Natural killer cell (primary cell): ENCODE results near the gene ATXN2L. TPM values are rescaled to one million over a fixed set of nuclear protein-coding genes. Genes with fewer than 3 reads are reported as not detected.
"Not testable (repeated sequence)": the region's sequence is repeated elsewhere in the genome, so short reads cannot be mapped to it uniquely, and the experiment has no call there.

Source experiments
- ATAC-seq, 3 donors: fragments of 150-1000 bp in 2 of 3; fragments of 200-7000 bp in 1 of 3; cut with Tn5 transposase; 1 replicate in 1 of 3; 2 replicates in 2 of 3; pipeline ENCODE4 v1.10.0; 2021; ENCODE audit warnings: mild to moderate bottlenecking in 2 of 3, moderate library complexity in 2 of 3
- DNase-seq, 2 donors: peaks; one replicate each; pipeline versions ENCODE4 v3.0.0 to v3.0.0-alpha.2; 2013 to 2021; ENCODE audit warnings: mixed read lengths in 1 of 2
- H3K27ac ChIP-seq: one replicate; pipeline ENCODE4 v1.5.1; 2013; ENCODE audit warnings: mild to moderate bottlenecking, low read length
- H3K27me3 ChIP-seq: one replicate; pipeline ENCODE4 v1.6.1; 2013; ENCODE audit warnings: low read length; ENCODE audit not compliant: control insufficient read depth, insufficient read depth
- H3K36me3 ChIP-seq: one replicate; pipeline ENCODE4 v1.6.1; 2013; ENCODE audit warnings: low read length; ENCODE audit not compliant: control insufficient read depth, insufficient read depth
- H3K4me1 ChIP-seq: one replicate; pipeline ENCODE4 v1.6.1; 2013; ENCODE audit warnings: low read length; ENCODE audit not compliant: control insufficient read depth, insufficient read depth
- H3K4me3 ChIP-seq: one replicate; pipeline ENCODE4 v1.5.1; 2013; ENCODE audit warnings: low read length
- H3K9me3 ChIP-seq: one replicate; pipeline ENCODE4 v1.6.1; 2013; ENCODE audit warnings: low read length; ENCODE audit not compliant: control insufficient read depth, insufficient read depth
- H3K27ac Mint-ChIP-seq, 2 donors: one replicate each; pipeline ENCODE4 v1.8.0; 2022; ENCODE audit warnings: mild to moderate bottlenecking in 2 of 2, mixed read lengths in 2 of 2, moderate library complexity in 1 of 2
- H3K27me3 Mint-ChIP-seq, 2 donors: one replicate each; pipeline ENCODE4 v1.8.0; 2022; ENCODE audit warnings: low read depth in 2 of 2, mixed read lengths in 2 of 2
- H3K36me3 Mint-ChIP-seq: one replicate; pipeline ENCODE4 v1.8.0; 2022; ENCODE audit warnings: mixed read lengths
- H3K4me1 Mint-ChIP-seq, 2 donors: one replicate each; pipeline ENCODE4 v1.8.0; 2022; ENCODE audit warnings: mixed read lengths in 2 of 2
- H3K4me3 Mint-ChIP-seq: one replicate; pipeline ENCODE4 v1.8.0; 2022; ENCODE audit warnings: mild to moderate bottlenecking, moderate library complexity, mixed read lengths
- H3K9me3 Mint-ChIP-seq, 2 donors: one replicate each; pipeline ENCODE4 v1.8.0; 2022; ENCODE audit warnings: mixed read lengths in 2 of 2
- CTCF ChIP-seq: fragments of 200-600 bp; IDR thresholded peaks from one replicate; pipeline ENCODE4 v1.8.0; 2022; ENCODE audit warnings: antibody characterized with exemption
- WGBS: methylation state at CpG from one replicate; pipeline ENCODE4 v1.1.7; 2013; ENCODE audit warnings: missing lambda C conversion rate; ENCODE audit not compliant: insufficient coverage; 5-methylcytosine and 5-hydroxymethylcytosine counted together
- intact Hi-C: fragments of 100-400 bp; cut with micrococcal nuclease; formaldehyde crosslinking; loops from one replicate; pipeline ENCODE4 v1.14.2; 2022
- total RNA-seq, 4 donors: library from RNA; stranded (reverse); fragments of 120-200 nt in 1 of 4; gene quantifications; one replicate each; pipeline versions ENCODE4 v1.2.3 to v1.2.4, GENCODE V29; 2013 to 2022

The ATXN2L gene
- total RNA-seq, 3 donors from 2014 or later (not counting 1 experiment from before 2014, with no cell fraction given): 350 to 451 (median 416) TPM

- Mint-ChIP-seq H3K27me3 (no peaks in the 10 kb centered on the region), H3K36me3 (peaks cover 13% of the 10 kb centered on the region), H3K9me3 (no peaks in the 10 kb centered on the region), H3K27ac (peak overlapping the region in 1 of 2 donors; percentile 59), H3K4me3 (peak overlapping the region; percentile 56), H3K4me1 (peaks cover 22 to 45% of the 10 kb centered on the region in 2 donors)
- Histone ChIP-seq H3K4me3 (no peak overlapping the region), H3K27ac (no peak overlapping the region), H3K9me3 (no peaks in the 10 kb centered on the region), H3K36me3 (peaks cover 31% of the 10 kb centered on the region), H3K27me3 (no peaks in the 10 kb centered on the region), H3K4me1 (peaks cover 29% of the 10 kb centered on the region)
- intact Hi-C loops: no loop called here
- WGBS: 94% methylated on average over 17 of the region's 17 CpGs
- ATAC-seq (no peak), DNase-seq (no peak)
- TF ChIP-seq CTCF: no peak
Measured at GRCh38 chr16:28866454-28866804, 43.6 kb downstream of the ATXN2L start.

GRCh38 chr16:28867241-28867640, 44.4 kb downstream of the ATXN2L start:
- intact Hi-C loops: no loop called here

GRCh38 chr16:28867646-28868045, 44.8 kb downstream of the ATXN2L start:
- DNase-seq, ATAC-seq, intact Hi-C loops, H3K9me3 ChIP-seq, H3K27ac ChIP-seq, H3K27ac Mint-ChIP-seq, H3K4me3 ChIP-seq, H3K9me3 Mint-ChIP-seq, H3K27me3 ChIP-seq, H3K4me3 Mint-ChIP-seq, H3K27me3 Mint-ChIP-seq: not testable (repeated sequence)
- Mint-ChIP-seq H3K36me3 (peaks cover 13% of the 10 kb centered on the region), H3K4me1 (peaks cover 22 to 45% of the 10 kb centered on the region in 2 donors)
- 95% methylated on average over 9 of the region's 9 CpGs for WGBS
- H3K4me1 ChIP-seq: peaks cover 21% of the 10 kb centered on the region
- H3K36me3 ChIP-seq: peaks cover 43% of the 10 kb centered on the region

More at GRCh38 chr16:28867241-28867640, 44.4 kb downstream of the ATXN2L start:
- ATAC-seq (no peak), DNase-seq (no peak)
- Histone ChIP-seq H3K9me3 (no peaks in the 10 kb centered on the region), H3K4me1 (peaks cover 25% of the 10 kb centered on the region), H3K4me3 (no peak overlapping the region), H3K27me3 (no peaks in the 10 kb centered on the region), H3K36me3 (peaks cover 39% of the 10 kb centered on the region), H3K27ac (no peak overlapping the region)
- H3K27me3 Mint-ChIP-seq: no peaks in the 10 kb centered on the region
- 95% methylated on average over 8 of the region's 13 CpGs for WGBS
- H3K27ac Mint-ChIP-seq: peak overlapping the region in 1 of 2 donors; percentile 59
- no peak overlapping the region for H3K4me3 Mint-ChIP-seq
- TF ChIP-seq CTCF: no peak
- H3K4me1 Mint-ChIP-seq: peaks cover 22 to 45% of the 10 kb centered on the region in 2 donors
- peaks cover 13% of the 10 kb centered on the region for H3K36me3 Mint-ChIP-seq
- no peaks in the 10 kb centered on the region for H3K9me3 Mint-ChIP-seq

- H3K4me1 Mint-ChIP-seq: peaks cover 14 to 33% of the 10 kb centered on the region in 2 donors
- peaks cover 13% of the 10 kb centered on the region for H3K36me3 Mint-ChIP-seq
- H3K4me3 Mint-ChIP-seq: no peak overlapping the region
- H3K36me3 ChIP-seq: peaks cover 45% of the 10 kb centered on the region
- no peak overlapping the region for H3K4me3 ChIP-seq
- H3K9me3 ChIP-seq: no peaks in the 10 kb centered on the region
- H3K9me3 Mint-ChIP-seq: no peaks in the 10 kb centered on the region
- H3K4me1 ChIP-seq: peaks cover 12% of the 10 kb centered on the region
- no peaks in the 10 kb centered on the region for H3K27me3 Mint-ChIP-seq
- H3K27me3 ChIP-seq: no peaks in the 10 kb centered on the region
- intact Hi-C loops: no loop called here
- no peak overlapping the region for H3K27ac Mint-ChIP-seq
- DNase-seq (no peak), ATAC-seq (no peak)
- no peak overlapping the region for H3K27ac ChIP-seq
- TF ChIP-seq CTCF: no peak
- over 99% methylated on average over 11 of the region's 11 CpGs for WGBS
Measured at GRCh38 chr16:28869201-28869600, 46.4 kb downstream of the ATXN2L start.
